Liver (tissue), 3 donors: Measurements from ENCODE around the gene BLOC1S5.

Source experiments
- GABPA ChIP-seq, 2 donors: IDR thresholded peaks in 1 of 2; conservative IDR thresholded peaks in 1 of 2; 2 replicates each; pipeline ENCODE4 v1.6.1; 2016; ENCODE audit warnings: antibody characterized with exemption in 2 of 2, mild to moderate bottlenecking in 1 of 2, moderate library complexity in 1 of 2
- JUND ChIP-seq, 2 donors: IDR thresholded peaks; 2 replicates each; pipeline ENCODE4 v1.6.1; 2016; ENCODE audit warnings: antibody characterized with exemption in 2 of 2
- TAF1 ChIP-seq: conservative IDR thresholded peaks from 2 replicates; pipeline ENCODE4 v1.6.1; 2016; ENCODE audit warnings: antibody characterized with exemption, mild to moderate bottlenecking
- TF ChIP-seq, protein P1 (sequence below): fragments of 150-350 bp; IDR thresholded peaks from 2 replicates; pipeline ENCODE4 v1.5.1; 2017; ENCODE audit warnings: improper control_type of control experiment, low read depth, low read length; ENCODE audit not compliant: missing input control
- TF ChIP-seq, protein P2 (sequence below): IDR thresholded peaks from 2 replicates; pipeline ENCODE4 v1.6.1; 2016; ENCODE audit warnings: antibody characterized with exemption
- donor health status: healthy.
- donor health status: healthy.

DNA sequence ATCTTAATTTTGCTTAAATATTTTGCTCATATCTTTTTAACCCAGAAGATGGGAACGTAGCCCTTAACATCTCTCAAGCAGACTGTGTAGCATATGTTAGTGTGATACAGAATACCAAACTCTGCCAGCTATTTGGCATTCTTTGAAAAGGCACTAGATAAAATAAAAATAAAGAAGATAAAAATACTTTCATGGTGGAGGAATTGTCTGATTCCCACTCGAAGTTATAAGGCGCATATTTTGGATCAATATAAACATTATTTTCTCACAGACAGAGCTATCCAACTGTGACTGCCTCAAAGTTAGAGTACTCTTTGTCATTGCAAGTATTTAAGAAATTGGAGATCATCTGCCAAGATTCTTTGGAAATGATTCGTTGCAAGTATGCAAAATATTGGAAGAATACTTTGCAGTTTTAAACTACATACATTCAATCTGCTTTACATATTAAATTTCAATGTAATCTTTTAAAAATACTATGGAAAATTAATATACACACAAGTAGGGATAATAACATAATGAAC lies 49.0 kb upstream of the BLOC1S5 start:
- TF ChIP-seq, protein P1, sequence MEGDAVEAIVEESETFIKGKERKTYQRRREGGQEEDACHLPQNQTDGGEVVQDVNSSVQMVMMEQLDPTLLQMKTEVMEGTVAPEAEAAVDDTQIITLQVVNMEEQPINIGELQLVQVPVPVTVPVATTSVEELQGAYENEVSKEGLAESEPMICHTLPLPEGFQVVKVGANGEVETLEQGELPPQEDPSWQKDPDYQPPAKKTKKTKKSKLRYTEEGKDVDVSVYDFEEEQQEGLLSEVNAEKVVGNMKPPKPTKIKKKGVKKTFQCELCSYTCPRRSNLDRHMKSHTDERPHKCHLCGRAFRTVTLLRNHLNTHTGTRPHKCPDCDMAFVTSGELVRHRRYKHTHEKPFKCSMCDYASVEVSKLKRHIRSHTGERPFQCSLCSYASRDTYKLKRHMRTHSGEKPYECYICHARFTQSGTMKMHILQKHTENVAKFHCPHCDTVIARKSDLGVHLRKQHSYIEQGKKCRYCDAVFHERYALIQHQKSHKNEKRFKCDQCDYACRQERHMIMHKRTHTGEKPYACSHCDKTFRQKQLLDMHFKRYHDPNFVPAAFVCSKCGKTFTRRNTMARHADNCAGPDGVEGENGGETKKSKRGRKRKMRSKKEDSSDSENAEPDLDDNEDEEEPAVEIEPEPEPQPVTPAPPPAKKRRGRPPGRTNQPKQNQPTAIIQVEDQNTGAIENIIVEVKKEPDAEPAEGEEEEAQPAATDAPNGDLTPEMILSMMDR = no peak
- TF ChIP-seq, protein P2, sequence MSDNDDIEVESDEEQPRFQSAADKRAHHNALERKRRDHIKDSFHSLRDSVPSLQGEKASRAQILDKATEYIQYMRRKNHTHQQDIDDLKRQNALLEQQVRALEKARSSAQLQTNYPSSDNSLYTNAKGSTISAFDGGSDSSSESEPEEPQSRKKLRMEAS = no peak
- TF ChIP-seq GABPA (IDR thresholded peaks at IDR 0.05 in 1 of 2, conservative IDR thresholded peaks at IDR 0.05 in 1 of 2) = no peak
- no peak for TF ChIP-seq TAF1
- no peak for TF ChIP-seq JUND (IDR thresholded peaks at IDR 0.05)
